Thyroid gland (tissue), 4 donors: ENCODE measurements around the gene KRT77. TPM values are rescaled to one million over a fixed set of nuclear protein-coding genes. Genes with fewer than 3 reads are reported as not detected.

Experiments
- DNase-seq, 2 donors: peaks; one replicate each; pipeline ENCODE4 v3.0.0-alpha.2; 2019
- H3K27ac ChIP-seq, 3 donors: fragments of 200-600 bp; sonication (generic); 1 replicate in 2 of 3; 2 replicates in 1 of 3; pipeline ENCODE4 v1.5.1; 2016 to 2019; ENCODE audit warnings: mild to moderate bottlenecking in 1 of 3, moderate library complexity in 1 of 3
- H3K27me3 ChIP-seq: fragments of 200-600 bp; sonication (generic); one replicate; pipeline ENCODE4 v1.5.1; 2019
- H3K36me3 ChIP-seq, 2 donors: fragments of 200-600 bp; sonication (generic); one replicate each; pipeline ENCODE4 v1.5.1; 2016 to 2019
- H3K4me1 ChIP-seq, 2 donors: fragments of 200-600 bp; sonication (generic); one replicate each; pipeline ENCODE4 v1.5.1; 2017 to 2019
- H3K4me3 ChIP-seq, 3 donors: fragments of 200-600 bp; sonication (generic); replicated peaks in 1 of 3; 1 replicate in 2 of 3; 2 replicates in 1 of 3; pipeline ENCODE4 v1.5.1; 2016; ENCODE audit warnings: mild to moderate bottlenecking in 1 of 3
- H3K9me3 ChIP-seq: fragments of 200-600 bp; sonication (generic); one replicate; pipeline ENCODE4 v1.5.1; 2017
- POLR2A ChIP-seq, 2 donors: fragments of 450-650 bp; IDR thresholded peaks; one replicate each; pipeline ENCODE4 v1.6.1; 2017; ENCODE audit warnings: antibody characterized with exemption in 2 of 2, mild to moderate bottlenecking in 2 of 2, moderate library complexity in 1 of 2
- WGBS, 2 donors: methylation state at CpG; one replicate each; pipeline ENCODE4 v1.1.5; 2017; 5-methylcytosine and 5-hydroxymethylcytosine counted together
- intact Hi-C: fragments of 100-400 bp; cut with DNase I; formaldehyde crosslinking; loops from one replicate; pipeline ENCODE4 v1.15.1; 2023
- total RNA-seq, 4 donors: library from RNA; depleted of rRNA; stranded (reverse); fragments of >200 nt; gene quantifications; one replicate each; pipeline ENCODE4 v1.2.3, GENCODE V29; 2016
- TF ChIP-seq, protein P1 (sequence below), 6 experiments: fragments of 200-600 bp in 3 of 6; fragments of 450-650 bp in 3 of 6; sonication (generic) in 3 of 6; IDR thresholded peaks; one replicate each; pipeline ENCODE4 v1.5.1; 2016 to 2019; ENCODE audit warnings: antibody characterized with exemption in 6 of 6, mild to moderate bottlenecking in 2 of 6, inconsistent platforms in 1 of 6, moderate library complexity in 1 of 6

The KRT77 gene
- total RNA-seq, 4 donors from 2014 or later = not detected

DNA sequence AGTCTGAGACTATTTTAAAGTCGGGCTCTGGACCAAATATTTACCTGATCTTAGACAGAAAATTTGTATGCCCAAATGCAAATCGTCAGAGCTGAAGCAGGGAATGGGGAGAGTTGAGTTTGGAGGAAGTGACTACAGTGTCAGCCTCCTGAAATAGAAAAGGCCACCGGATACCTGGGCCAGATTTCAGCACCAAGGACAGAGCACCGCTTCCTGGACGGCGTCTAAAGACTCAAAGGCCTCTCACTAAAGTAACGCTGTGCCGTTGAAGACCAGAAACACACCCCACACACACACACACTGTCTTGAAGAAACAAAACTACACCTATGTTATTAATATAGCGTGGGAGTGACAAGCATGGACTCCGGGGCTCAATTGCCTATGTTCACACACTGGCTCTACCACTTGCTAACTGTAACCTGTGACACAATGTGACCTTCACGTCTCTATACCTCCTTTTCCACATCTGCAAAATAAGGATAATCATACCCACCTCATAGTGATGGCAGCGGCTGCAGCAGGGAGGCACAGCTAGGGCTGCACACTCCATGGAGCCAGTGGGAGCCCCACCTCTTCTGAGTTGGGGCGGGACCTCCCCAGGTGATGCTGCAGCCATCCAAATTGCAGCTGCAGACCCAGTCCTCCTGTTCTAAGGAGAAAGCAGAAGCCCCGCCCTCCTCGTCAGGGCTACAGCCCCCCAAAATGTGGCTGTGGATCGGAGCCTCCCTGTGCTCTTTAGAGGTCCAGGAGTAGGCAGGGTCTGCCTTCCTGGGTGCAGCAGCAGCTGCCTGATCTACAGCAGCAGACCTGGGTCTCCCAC, 38.3 kb upstream of the KRT77 start:
- WGBS, 2 donors = 16 to 17% methylated on average over 13 to 16 of the region's 16 CpGs
- H3K27me3 ChIP-seq = no peaks in the 10 kb centered on the region
- no peak for TF ChIP-seq POLR2A (IDR thresholded peaks at IDR 0.05)
- TF ChIP-seq, protein P1, sequence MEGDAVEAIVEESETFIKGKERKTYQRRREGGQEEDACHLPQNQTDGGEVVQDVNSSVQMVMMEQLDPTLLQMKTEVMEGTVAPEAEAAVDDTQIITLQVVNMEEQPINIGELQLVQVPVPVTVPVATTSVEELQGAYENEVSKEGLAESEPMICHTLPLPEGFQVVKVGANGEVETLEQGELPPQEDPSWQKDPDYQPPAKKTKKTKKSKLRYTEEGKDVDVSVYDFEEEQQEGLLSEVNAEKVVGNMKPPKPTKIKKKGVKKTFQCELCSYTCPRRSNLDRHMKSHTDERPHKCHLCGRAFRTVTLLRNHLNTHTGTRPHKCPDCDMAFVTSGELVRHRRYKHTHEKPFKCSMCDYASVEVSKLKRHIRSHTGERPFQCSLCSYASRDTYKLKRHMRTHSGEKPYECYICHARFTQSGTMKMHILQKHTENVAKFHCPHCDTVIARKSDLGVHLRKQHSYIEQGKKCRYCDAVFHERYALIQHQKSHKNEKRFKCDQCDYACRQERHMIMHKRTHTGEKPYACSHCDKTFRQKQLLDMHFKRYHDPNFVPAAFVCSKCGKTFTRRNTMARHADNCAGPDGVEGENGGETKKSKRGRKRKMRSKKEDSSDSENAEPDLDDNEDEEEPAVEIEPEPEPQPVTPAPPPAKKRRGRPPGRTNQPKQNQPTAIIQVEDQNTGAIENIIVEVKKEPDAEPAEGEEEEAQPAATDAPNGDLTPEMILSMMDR (IDR thresholded peaks at IDR 0.05) = no peak

DNA sequence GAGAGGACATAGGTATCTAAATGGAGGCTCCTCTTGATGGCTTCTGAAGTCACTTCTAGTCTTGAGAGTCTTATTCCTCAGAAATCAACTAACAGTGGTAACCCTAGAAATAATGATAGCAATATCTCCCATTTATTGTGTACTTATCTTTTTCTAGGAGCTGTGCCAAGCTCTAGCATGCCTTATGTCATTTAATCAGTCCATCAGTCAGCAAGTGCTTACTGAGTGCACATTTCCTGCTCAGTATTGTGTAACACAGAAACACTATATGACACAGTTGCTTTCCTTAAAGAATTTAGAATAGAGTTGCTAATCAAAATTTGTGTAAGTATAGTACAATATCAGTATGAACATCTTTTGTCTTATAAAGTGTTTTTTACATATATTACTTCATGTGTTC, 37.3 kb upstream of the KRT77 start:
- no peak overlapping the region for H3K27ac ChIP-seq
- intact Hi-C loops = no loop called here
- no peak for DNase-seq

More for the DNA sequence above, 38.3 kb upstream of the KRT77 start:
- Histone ChIP-seq H3K9me3 (no peaks in the 10 kb centered on the region), H3K27ac (no peak overlapping the region), H3K4me1 (no peaks in the 10 kb centered on the region), H3K36me3 (no peaks in the 10 kb centered on the region), H3K4me3 (no peak overlapping the region)
- intact Hi-C loops = no loop called here
- DNase-seq = peak; percentile 50 to 78

DNA sequence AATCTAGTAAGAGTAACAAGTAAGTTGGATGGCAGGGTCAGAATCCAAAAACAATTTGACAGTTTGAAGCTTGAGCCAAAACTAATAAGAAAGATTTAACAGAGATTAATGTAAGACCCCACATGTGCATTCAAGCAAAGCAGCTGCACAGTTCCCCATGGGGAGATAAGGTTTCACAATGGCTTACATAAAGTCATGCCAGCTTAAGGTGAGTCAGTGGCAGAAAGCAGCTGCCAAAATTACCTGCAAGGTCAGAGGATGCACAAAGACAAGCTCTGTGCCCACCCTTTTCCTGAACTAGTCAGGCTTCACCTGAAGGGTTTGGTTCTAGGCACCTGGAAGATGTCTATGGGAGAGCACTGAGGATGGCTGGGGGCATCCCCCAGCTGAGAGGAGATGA, 36.6 kb upstream of the KRT77 start:
- intact Hi-C loops = no loop called here
- H3K4me1 ChIP-seq = no peaks in the 10 kb centered on the region
- no peak overlapping the region for H3K4me3 ChIP-seq

More for the DNA sequence above, 37.3 kb upstream of the KRT77 start:
- Histone ChIP-seq H3K9me3 (no peaks in the 10 kb centered on the region), H3K4me3 (no peak overlapping the region), H3K27me3 (no peaks in the 10 kb centered on the region), H3K36me3 (no peaks in the 10 kb centered on the region), H3K4me1 (no peaks in the 10 kb centered on the region)
- TF ChIP-seq POLR2A (IDR thresholded peaks at IDR 0.05) = no peak

DNA sequence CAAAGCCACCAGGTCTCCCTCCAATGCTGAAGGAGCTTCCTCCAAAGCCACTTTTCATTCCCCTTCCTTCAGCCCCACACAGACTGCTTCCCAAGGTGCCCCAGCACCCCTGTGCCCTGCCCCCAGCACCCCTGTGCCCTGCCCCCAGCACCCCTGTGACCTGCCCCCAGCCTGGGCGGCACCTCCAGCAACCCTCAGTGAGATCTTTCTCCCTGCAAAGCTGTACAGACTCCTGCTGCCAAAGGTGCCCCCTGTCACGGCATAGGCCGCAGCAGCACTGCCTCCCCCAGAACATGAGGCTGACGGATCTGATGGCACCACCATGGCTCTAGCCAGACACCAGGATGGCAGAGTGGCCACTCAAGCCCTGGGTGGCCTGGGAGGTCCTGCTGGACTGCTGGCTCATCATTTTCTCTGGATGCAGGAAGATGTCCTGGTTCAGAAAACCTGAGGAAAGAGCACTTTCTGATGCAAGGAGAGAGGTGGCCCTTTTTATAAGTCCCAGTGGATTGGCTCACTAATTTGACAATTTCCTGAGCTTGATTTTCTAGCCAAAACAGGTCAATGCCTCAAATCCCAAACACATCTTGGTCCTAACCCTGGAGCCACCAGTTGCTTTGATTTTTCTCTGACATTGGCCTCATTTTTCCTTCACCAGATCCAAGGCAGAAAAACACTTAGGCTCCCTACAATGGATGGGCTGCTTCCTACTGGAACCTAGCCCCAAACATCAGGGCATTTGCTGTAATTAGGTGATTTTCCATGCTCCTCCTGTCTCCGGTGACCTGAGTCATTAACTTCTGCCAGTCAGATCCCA, 32.7 kb upstream of the KRT77 start:
- no peaks in the 10 kb centered on the region for H3K36me3 ChIP-seq
- no peak overlapping the region for H3K4me3 ChIP-seq
- TF ChIP-seq POLR2A (IDR thresholded peaks at IDR 0.05) = no peak
- TF ChIP-seq, protein P1 (IDR thresholded peaks at IDR 0.05) = no peak
- H3K27me3 ChIP-seq = no peaks in the 10 kb centered on the region
- no peaks in the 10 kb centered on the region for H3K9me3 ChIP-seq
- no peaks in the 10 kb centered on the region for H3K4me1 ChIP-seq
- no peak for DNase-seq
- 52 to 67% methylated on average over 2 to 5 of the region's 5 CpGs for WGBS, 2 donors
- no peak overlapping the region for H3K27ac ChIP-seq
- intact Hi-C loops = no loop called here

More for the DNA sequence above, 36.6 kb upstream of the KRT77 start:
- H3K27me3 ChIP-seq = no peaks in the 10 kb centered on the region
- no peak for DNase-seq
- H3K27ac ChIP-seq = no peak overlapping the region
- no peaks in the 10 kb centered on the region for H3K9me3 ChIP-seq
- H3K36me3 ChIP-seq = no peaks in the 10 kb centered on the region
- TF ChIP-seq POLR2A (IDR thresholded peaks at IDR 0.05) = no peak
- TF ChIP-seq, protein P1 (IDR thresholded peaks at IDR 0.05) = no peak

DNA sequence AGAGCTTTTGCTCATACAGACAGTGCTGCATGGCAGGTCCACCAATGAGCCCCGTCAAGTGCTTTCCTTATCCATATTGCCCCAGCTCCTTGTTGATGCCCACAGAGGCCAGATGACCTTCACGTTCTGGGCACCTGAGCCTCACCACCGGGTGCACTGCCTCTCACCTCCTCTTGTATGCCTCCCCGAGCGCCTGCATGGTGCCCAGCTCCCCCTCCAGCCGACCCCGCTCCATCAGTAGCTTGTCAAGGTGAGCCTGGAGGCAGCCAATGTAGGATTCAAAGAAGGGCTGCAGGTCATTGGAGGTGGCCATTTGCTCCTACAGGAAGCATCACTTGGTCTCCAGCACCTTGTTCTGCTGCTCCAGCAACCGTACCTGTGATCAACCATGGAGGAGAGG, 31.8 kb upstream of the KRT77 start:
- H3K27ac ChIP-seq = no peak overlapping the region
- TF ChIP-seq, protein P1 (IDR thresholded peaks at IDR 0.05) = no peak
- no peak for TF ChIP-seq POLR2A (IDR thresholded peaks at IDR 0.05)
- no peaks in the 10 kb centered on the region for H3K27me3 ChIP-seq
- H3K36me3 ChIP-seq = no peaks in the 10 kb centered on the region
- intact Hi-C loops = no loop called here
- H3K4me1 ChIP-seq = no peaks in the 10 kb centered on the region
- WGBS, 2 donors = 89 to 91% methylated on average over 7 to 8 of the region's 8 CpGs
- H3K4me3 ChIP-seq = no peak overlapping the region
- no peak for DNase-seq
- no peaks in the 10 kb centered on the region for H3K9me3 ChIP-seq
